Cardiac muscle cell (in vitro differentiated cells and primary cell): ENCODE data around the gene CDC42SE1. TPM values are rescaled to one million over a fixed set of nuclear protein-coding genes. Genes with fewer than 3 reads are reported as not detected.

Source experiments
- DNase-seq, 2 donors: peaks; one replicate each; pipeline versions ENCODE4 v3.0.0 to v3.0.0-alpha.2; 2010 to 2017; ENCODE audit warnings: low read depth in 1 of 2, low spot score in 1 of 2
- H3K27ac ChIP-seq: fragments of 200-600 bp; sonication (generic); 2 replicates; pipeline ENCODE4 v1.5.1; 2016
- H3K27me3 ChIP-seq: fragments of 200-600 bp; sonication (generic); 2 replicates; pipeline ENCODE4 v1.6.0; 2016; ENCODE audit warnings: control low read depth
- H3K36me3 ChIP-seq: fragments of 200-600 bp; sonication (generic); 2 replicates; pipeline ENCODE4 v1.5.1; 2016; ENCODE audit warnings: control low read depth
- H3K4me1 ChIP-seq: fragments of 200-600 bp; sonication (generic); 2 replicates; pipeline ENCODE4 v1.8.1; 2017; ENCODE audit warnings: low read depth, mild to moderate bottlenecking, mixed run types
- H3K4me3 ChIP-seq: fragments of 200-600 bp; sonication (generic); 2 replicates; pipeline ENCODE4 v1.5.1; 2016; ENCODE audit warnings: mild to moderate bottlenecking
- H3K9me3 ChIP-seq: fragments of 200-600 bp; sonication (generic); 2 replicates; pipeline ENCODE4 v1.5.1; 2017; ENCODE audit warnings: low read depth, mild to moderate bottlenecking, control low read depth
- CTCF ChIP-seq: IDR thresholded peaks from 2 replicates; pipeline ENCODE4 v1.5.1; 2012; ENCODE audit warnings: low read depth, mild to moderate bottlenecking, low read length
- polyA plus RNA-seq: library from polyadenylated mRNA; unstranded; fragments of >200 nt; fragmentation: Nextera tagmentation; extraction: Ambion mirVana; gene quantifications from 2 replicates; pipeline ENCODE4 v1.2.1, GENCODE V29; 2016
- total RNA-seq: library from RNA; depleted of rRNA; stranded (reverse); fragments of >200 nt; gene quantifications from 2 replicates; pipeline ENCODE4 v1.2.3, GENCODE V29; 2016

Gene CDC42SE1
- total and polyA plus RNA-seq, 2 experiments from 2014 or later: 24.0 to 49.3 TPM

GRCh38 chr1:151006327-151007052, 52.9 kb downstream of the CDC42SE1 start, which contains the start of gene MINDY1:
TSS of gene MINDY1 (minus strand) at chr1:151006902. CDS start at chr1:151002617, 4,285 bp downstream.
- peak; percentile 66 for TF ChIP-seq CTCF
- H3K4me3 ChIP-seq: peak within 1 kb of the TSS; percentile 41
- H3K27me3 ChIP-seq: no peaks in the 10 kb centered on the region
- H3K9me3 ChIP-seq: no peaks in the 10 kb centered on the region
- DNase-seq: peak; percentile 88 to 91
- H3K4me1 ChIP-seq: peaks cover 35% of the 10 kb centered on the region
- H3K27ac ChIP-seq: peak within 1 kb of the TSS; percentile 93
- H3K36me3 ChIP-seq: no peaks in the 10 kb centered on the region

GRCh38 chr1:151005729-151006319, 53.6 kb downstream of the CDC42SE1 start:
- no peak for DNase-seq
- H3K4me3 ChIP-seq: peak overlapping the region; percentile 41
- no peak for TF ChIP-seq CTCF
- H3K27me3 ChIP-seq: no peaks in the 10 kb centered on the region
- no peaks in the 10 kb centered on the region for H3K36me3 ChIP-seq
- no peaks in the 10 kb centered on the region for H3K9me3 ChIP-seq
- H3K4me1 ChIP-seq: peaks cover 28% of the 10 kb centered on the region
- H3K27ac ChIP-seq: peak overlapping the region; percentile 93

GRCh38 chr1:151003180-151003579, 56.2 kb downstream of the CDC42SE1 start:
- peaks cover 22% of the 10 kb centered on the region for H3K4me1 ChIP-seq

GRCh38 chr1:151002611-151003010, 56.8 kb downstream of the CDC42SE1 start:
- Histone ChIP-seq H3K4me1 (peaks cover 19% of the 10 kb centered on the region), H3K27me3 (no peaks in the 10 kb centered on the region), H3K36me3 (peaks cover 5% of the 10 kb centered on the region), H3K4me3 (no peak overlapping the region), H3K9me3 (no peaks in the 10 kb centered on the region), H3K27ac (no peak overlapping the region)
- DNase-seq: no peak
- no peak for TF ChIP-seq CTCF

More at GRCh38 chr1:151003180-151003579, 56.2 kb downstream of the CDC42SE1 start:
- peaks cover 5% of the 10 kb centered on the region for H3K36me3 ChIP-seq
- H3K4me3 ChIP-seq: no peak overlapping the region
- H3K27me3 ChIP-seq: no peaks in the 10 kb centered on the region
- H3K9me3 ChIP-seq: no peaks in the 10 kb centered on the region
- no peak overlapping the region for H3K27ac ChIP-seq
- no peak for TF ChIP-seq CTCF
- no peak for DNase-seq

- no peak for TF ChIP-seq CTCF
- no peak for DNase-seq
- no peaks in the 10 kb centered on the region for H3K9me3 ChIP-seq
- H3K27ac ChIP-seq: no peak overlapping the region
- peaks cover 5% of the 10 kb centered on the region for H3K36me3 ChIP-seq
- peaks cover 19% of the 10 kb centered on the region for H3K4me1 ChIP-seq
- H3K4me3 ChIP-seq: no peak overlapping the region
- no peaks in the 10 kb centered on the region for H3K27me3 ChIP-seq
Observed at GRCh38 chr1:151002051-151002450, 57.4 kb downstream of the CDC42SE1 start.
